Gastrocnemius medialis (tissue), 4 donors: ENCODE data around the gene CALU. TPM values are rescaled to one million over a fixed set of nuclear protein-coding genes. Genes with fewer than 3 reads are reported as not detected.

Experiments
- ATAC-seq, 2 donors: fragments of 150-250 bp; one replicate each; pipeline ENCODE4 v1.9.1; 2016
- DNase-seq, 2 donors: peaks; one replicate each; pipeline ENCODE4 v3.0.0-alpha.2; 2019
- H3K27ac ChIP-seq, 4 donors: fragments of 200-600 bp; sonication (generic); 1 replicate in 1 of 4; 2 replicates in 3 of 4; pipeline ENCODE4 v1.5.1; 2016 to 2018; ENCODE audit warnings: mild to moderate bottlenecking in 2 of 4, moderate library complexity in 1 of 4
- H3K27me3 ChIP-seq, 3 donors: fragments of 200-600 bp; sonication (generic) in 2 of 3; 1 replicate in 1 of 3; 2 replicates in 2 of 3; pipeline versions ENCODE4 v1.5.1 to v1.6.0; 2016 to 2019; ENCODE audit warnings: mild to moderate bottlenecking in 1 of 3, moderate library complexity in 1 of 3
- H3K36me3 ChIP-seq, 2 donors: fragments of 200-600 bp; sonication (generic) in 1 of 2; one replicate each; pipeline ENCODE4 v1.5.1; 2017 to 2018
- H3K4me1 ChIP-seq, 2 donors: fragments of 200-600 bp; sonication (generic) in 1 of 2; one replicate each; pipeline ENCODE4 v1.5.1; 2016 to 2017; ENCODE audit warnings: mild to moderate bottlenecking in 2 of 2
- H3K4me3 ChIP-seq, 4 donors: fragments of 200-600 bp; sonication (generic) in 3 of 4; 1 replicate in 1 of 4; 2 replicates in 3 of 4; pipeline ENCODE4 v1.5.1; 2016 to 2019; ENCODE audit warnings: mild to moderate bottlenecking in 2 of 4
- H3K9me3 ChIP-seq, 3 donors: fragments of 200-600 bp; sonication (generic) in 2 of 3; 1 replicate in 1 of 3; 2 replicates in 2 of 3; pipeline ENCODE4 v1.5.1; 2016 to 2019
- POLR2A ChIP-seq, 2 donors: fragments of 450-650 bp; IDR thresholded peaks; one replicate each; pipeline ENCODE4 v1.6.1; 2017; ENCODE audit warnings: antibody characterized with exemption in 2 of 2, mild to moderate bottlenecking in 2 of 2, moderate library complexity in 2 of 2
- in situ Hi-C, 4 donors: fragments of 200-750 bp; cut with MboI; loops; one replicate each; pipeline versions ENCODE4 v1.15.0 to v1.8.0; 2017; ENCODE audit warnings: low sequenced_read_pairs in 4 of 4
- intact Hi-C: fragments of 100-400 bp; cut with DNase I; formaldehyde crosslinking; loops from one replicate; pipeline ENCODE4 v1.15.1; 2023; ENCODE audit warnings: low total_unique reads
- total RNA-seq, 4 donors: library from RNA; depleted of rRNA; stranded (reverse); fragments of >200 nt; gene quantifications; one replicate each; pipeline versions ENCODE4 v1.1.0 to v1.2.3, GENCODE V29; 2016
- TF ChIP-seq, protein P1 (sequence below), 5 experiments: fragments of 450-650 bp in 3 of 5; fragments of 200-600 bp in 2 of 5; sonication (generic) in 2 of 5; IDR thresholded peaks in 4 of 5; conservative IDR thresholded peaks in 1 of 5; 1 replicate in 4 of 5; 2 replicates in 1 of 5; pipeline ENCODE4 v1.5.1; 2016 to 2019; ENCODE audit warnings: antibody characterized with exemption in 5 of 5, mild to moderate bottlenecking in 3 of 5, moderate library complexity in 3 of 5

CALU gene
- total RNA-seq, 4 donors from 2014 or later = 40.1 to 115 (median 90.6) TPM

GRCh38 chr7:128799451-128799850 lies 60.3 kb downstream of the CALU start:
- Histone ChIP-seq H3K27ac (no peak overlapping the region), H3K36me3 (no peaks in the 10 kb centered on the region), H3K4me1 (peaks cover under 1 to 7% of the 10 kb centered on the region in 2 donors), H3K4me3 (no peak overlapping the region), H3K9me3 (no peaks in the 10 kb centered on the region), H3K27me3 (no peaks in the 10 kb centered on the region)
- ATAC-seq (no peak), DNase-seq (no peak)
- intact Hi-C loops (no loop called here), in situ Hi-C loops (loop anchor here in 3 of 4 donors (10.0 to 25.0 kb wide), 3 partner anchors 75 to 88 kb away; no protein-coding TSS in a partner anchor)
- TF ChIP-seq, protein P1, sequence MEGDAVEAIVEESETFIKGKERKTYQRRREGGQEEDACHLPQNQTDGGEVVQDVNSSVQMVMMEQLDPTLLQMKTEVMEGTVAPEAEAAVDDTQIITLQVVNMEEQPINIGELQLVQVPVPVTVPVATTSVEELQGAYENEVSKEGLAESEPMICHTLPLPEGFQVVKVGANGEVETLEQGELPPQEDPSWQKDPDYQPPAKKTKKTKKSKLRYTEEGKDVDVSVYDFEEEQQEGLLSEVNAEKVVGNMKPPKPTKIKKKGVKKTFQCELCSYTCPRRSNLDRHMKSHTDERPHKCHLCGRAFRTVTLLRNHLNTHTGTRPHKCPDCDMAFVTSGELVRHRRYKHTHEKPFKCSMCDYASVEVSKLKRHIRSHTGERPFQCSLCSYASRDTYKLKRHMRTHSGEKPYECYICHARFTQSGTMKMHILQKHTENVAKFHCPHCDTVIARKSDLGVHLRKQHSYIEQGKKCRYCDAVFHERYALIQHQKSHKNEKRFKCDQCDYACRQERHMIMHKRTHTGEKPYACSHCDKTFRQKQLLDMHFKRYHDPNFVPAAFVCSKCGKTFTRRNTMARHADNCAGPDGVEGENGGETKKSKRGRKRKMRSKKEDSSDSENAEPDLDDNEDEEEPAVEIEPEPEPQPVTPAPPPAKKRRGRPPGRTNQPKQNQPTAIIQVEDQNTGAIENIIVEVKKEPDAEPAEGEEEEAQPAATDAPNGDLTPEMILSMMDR (IDR thresholded peaks at IDR 0.05 in 4 of 5, conservative IDR thresholded peaks at IDR 0.05 in 1 of 5) = no peak
- TF ChIP-seq POLR2A (IDR thresholded peaks at IDR 0.05) = no peak

DNA sequence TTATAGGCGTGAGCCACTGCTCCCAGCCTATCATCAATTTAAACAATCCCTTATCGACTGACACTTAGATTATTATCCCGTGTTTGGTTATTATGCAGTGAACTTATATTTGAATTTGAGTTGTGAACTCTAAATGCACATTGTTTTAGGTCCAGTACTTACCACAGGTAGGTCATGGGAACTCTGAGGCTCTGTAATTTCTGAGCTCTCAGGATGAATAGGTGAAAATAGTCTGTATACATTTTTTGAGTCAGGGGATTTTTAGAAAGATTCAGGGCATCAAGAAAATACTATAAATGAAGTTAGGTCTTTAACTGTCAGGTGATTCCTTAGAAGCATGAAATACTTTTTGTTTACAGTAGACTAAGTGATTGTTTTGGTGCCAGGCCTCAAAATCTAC lies 61.4 kb downstream of the CALU start:
- in situ Hi-C loops (no loop called here), intact Hi-C loops (no loop called here)
- ATAC-seq = no peak
- Histone ChIP-seq H3K4me1 (peaks cover 0 to 7% of the 10 kb centered on the region in 2 donors), H3K36me3 (no peaks in the 10 kb centered on the region), H3K27me3 (no peaks in the 10 kb centered on the region), H3K9me3 (no peaks in the 10 kb centered on the region), H3K4me3 (no peak overlapping the region), H3K27ac (no peak overlapping the region)
- TF ChIP-seq, protein P1 (IDR thresholded peaks at IDR 0.05 in 4 of 5, conservative IDR thresholded peaks at IDR 0.05 in 1 of 5) = no peak
- no peak for TF ChIP-seq POLR2A (IDR thresholded peaks at IDR 0.05)
- no peak for DNase-seq

DNA sequence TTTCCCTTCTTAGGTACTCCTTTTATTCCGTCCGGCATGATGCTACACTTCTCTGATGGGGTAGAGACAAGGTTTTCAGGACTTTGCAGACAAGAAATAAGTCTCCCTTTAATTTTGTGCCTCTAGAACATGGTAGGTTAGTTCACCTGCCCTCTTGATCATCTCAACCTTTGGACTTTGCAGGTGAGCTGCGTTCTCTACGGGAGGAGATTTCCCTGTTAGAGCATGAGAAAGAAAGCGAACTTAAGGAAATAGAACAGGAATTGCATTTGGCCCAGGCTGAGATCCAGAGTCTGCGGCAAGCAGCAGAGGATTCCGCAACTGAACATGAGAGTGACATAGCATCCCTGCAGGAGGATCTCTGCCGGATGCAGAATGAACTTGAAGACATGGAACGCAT lies 61.8 kb downstream of the CALU start:
- H3K9me3 ChIP-seq = no peaks in the 10 kb centered on the region
- peaks cover 0 to 4% of the 10 kb centered on the region in 2 donors for H3K4me1 ChIP-seq
- H3K27ac ChIP-seq = no peak overlapping the region
- no peak for DNase-seq
- intact Hi-C loops = no loop called here
- no peak overlapping the region for H3K4me3 ChIP-seq
- TF ChIP-seq, protein P1 (IDR thresholded peaks at IDR 0.05 in 4 of 5, conservative IDR thresholded peaks at IDR 0.05 in 1 of 5) = no peak
- TF ChIP-seq POLR2A (IDR thresholded peaks at IDR 0.05) = no peak
- in situ Hi-C loops = no loop called here
- ATAC-seq = no peak
- H3K36me3 ChIP-seq = no peaks in the 10 kb centered on the region
- H3K27me3 ChIP-seq = no peaks in the 10 kb centered on the region

DNA sequence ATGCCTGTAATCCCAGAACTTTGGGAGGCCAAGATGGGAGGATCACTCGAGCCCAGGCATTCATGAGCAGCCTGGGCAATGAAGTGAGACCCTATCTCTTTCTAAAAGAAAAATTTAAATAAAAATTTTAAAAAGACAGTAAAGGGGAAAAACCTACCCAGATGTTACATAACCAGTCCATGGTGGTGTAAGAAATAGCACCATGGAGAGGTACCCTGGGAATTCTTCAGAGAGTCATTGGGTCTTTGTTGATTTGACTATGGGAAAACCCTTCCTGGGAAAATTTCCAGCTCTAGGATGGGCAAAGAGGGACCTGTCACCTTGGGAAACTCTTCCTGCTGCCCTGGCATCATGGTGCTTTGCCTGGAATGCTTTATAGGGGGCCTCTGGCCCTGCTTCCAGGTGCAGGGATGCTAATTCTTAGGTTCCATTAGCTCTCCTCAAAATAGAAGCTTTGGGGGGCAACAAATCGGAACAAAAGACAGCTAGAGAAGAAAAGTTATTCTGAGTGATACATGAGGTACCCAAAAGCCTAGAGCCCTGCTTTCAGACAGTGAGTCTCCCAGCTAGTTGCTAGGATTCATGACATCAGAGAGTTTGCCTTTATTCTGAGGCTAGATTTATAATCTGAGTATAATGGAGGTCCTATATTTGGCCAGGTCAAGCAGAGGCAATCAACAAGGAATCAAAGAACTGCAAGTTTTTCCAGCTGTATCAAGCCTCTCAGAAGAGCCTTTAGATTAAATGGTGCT lies 62.7 kb downstream of the CALU start:
- no peaks in the 10 kb centered on the region for H3K9me3 ChIP-seq
- ATAC-seq (no peak), DNase-seq (no peak)
- H3K4me3 ChIP-seq = no peak overlapping the region
- H3K36me3 ChIP-seq = no peaks in the 10 kb centered on the region
- no peaks in the 10 kb centered on the region for H3K4me1 ChIP-seq
- no peaks in the 10 kb centered on the region for H3K27me3 ChIP-seq
- intact Hi-C loops = no loop called here
- in situ Hi-C loops = no loop called here
- no peak for TF ChIP-seq POLR2A (IDR thresholded peaks at IDR 0.05)
- TF ChIP-seq, protein P1 (IDR thresholded peaks at IDR 0.05 in 4 of 5, conservative IDR thresholded peaks at IDR 0.05 in 1 of 5) = no peak
- no peak overlapping the region for H3K27ac ChIP-seq
